Ascending aorta (tissue), 2 donors: ENCODE measurements around the gene PLAGL1. TPM values are rescaled to one million over a fixed set of nuclear protein-coding genes. Genes with fewer than 3 reads are reported as not detected.

ENCODE experiments used
- DNase-seq, 2 donors: peaks; one replicate each; pipeline ENCODE4 v3.0.0-alpha.2; 2019; ENCODE audit warnings: low spot score in 2 of 2
- H3K27ac ChIP-seq, 2 donors: fragments of 200-600 bp; sonication (generic); one replicate each; pipeline ENCODE4 v1.5.1; 2016 to 2017; ENCODE audit warnings: mild to moderate bottlenecking in 1 of 2
- H3K27me3 ChIP-seq: fragments of 200-600 bp; sonication (generic); one replicate; pipeline ENCODE4 v1.5.1; 2017
- H3K36me3 ChIP-seq, 2 donors: fragments of 200-600 bp; sonication (generic); one replicate each; pipeline ENCODE4 v1.5.1; 2016
- H3K4me1 ChIP-seq, 2 donors: fragments of 200-600 bp; sonication (generic); one replicate each; pipeline ENCODE4 v1.5.1; 2016 to 2017; ENCODE audit warnings: mild to moderate bottlenecking in 1 of 2
- H3K4me3 ChIP-seq, 2 donors: fragments of 200-600 bp; sonication (generic); one replicate each; pipeline ENCODE4 v1.5.1; 2016 to 2017; ENCODE audit warnings: mild to moderate bottlenecking in 1 of 2
- H3K9me3 ChIP-seq, 2 donors: fragments of 200-600 bp; sonication (generic); one replicate each; pipeline ENCODE4 v1.5.1; 2016
- CTCF ChIP-seq, 3 experiments: fragments of 200-600 bp in 2 of 3; fragments of 450-650 bp in 1 of 3; sonication (generic) in 2 of 3; IDR thresholded peaks; one replicate each; pipeline ENCODE4 v1.5.1; 2016 to 2019; ENCODE audit warnings: antibody characterized with exemption in 3 of 3, mild to moderate bottlenecking in 1 of 3, moderate library complexity in 1 of 3
- intact Hi-C: fragments of 100-400 bp; cut with DNase I; formaldehyde crosslinking; loops from one replicate; pipeline ENCODE4 v1.15.1; 2023
- total RNA-seq: library from RNA; depleted of rRNA; stranded (reverse); fragments of >200 nt; gene quantifications from one replicate; pipeline ENCODE4 v1.1.0, GENCODE V29; 2016

PLAGL1 gene
- total RNA-seq, 1 donor from 2014 or later, result 86.3 TPM

GRCh38 chr6:143992285-143992684 is 15.8 kb downstream of the PLAGL1 start:
- DNase-seq, result no peak
- H3K27ac ChIP-seq, result no peak overlapping the region
- no peaks in the 10 kb centered on the region for H3K9me3 ChIP-seq
- H3K4me3 ChIP-seq, result no peak overlapping the region
- H3K4me1 ChIP-seq, result no peaks in the 10 kb centered on the region
- TF ChIP-seq CTCF (IDR thresholded peaks at IDR 0.05), result no peak
- intact Hi-C loops, result no loop called here
- no peaks in the 10 kb centered on the region for H3K36me3 ChIP-seq
- no peaks in the 10 kb centered on the region for H3K27me3 ChIP-seq

- Histone ChIP-seq H3K9me3 (no peaks in the 10 kb centered on the region), H3K4me3 (no peak overlapping the region), H3K36me3 (no peaks in the 10 kb centered on the region), H3K27ac (no peak overlapping the region), H3K4me1 (no peaks in the 10 kb centered on the region), H3K27me3 (no peaks in the 10 kb centered on the region)
- DNase-seq, result no peak
- TF ChIP-seq CTCF (IDR thresholded peaks at IDR 0.05), result no peak
- intact Hi-C loops, result no loop called here
These were observed 21.5 kb downstream of the PLAGL1 start for GRCh38 chr6:143986463-143987065.

- Histone ChIP-seq H3K27ac (no peak overlapping the region), H3K36me3 (no peaks in the 10 kb centered on the region), H3K4me1 (no peaks in the 10 kb centered on the region), H3K9me3 (no peaks in the 10 kb centered on the region), H3K4me3 (no peak overlapping the region), H3K27me3 (no peaks in the 10 kb centered on the region)
- TF ChIP-seq CTCF (IDR thresholded peaks at IDR 0.05), result no peak
- no peak for DNase-seq
- intact Hi-C loops, result no loop called here
These were observed 23.4 kb downstream of the PLAGL1 start for GRCh38 chr6:143984666-143985065.

- DNase-seq, result no peak
- Histone ChIP-seq H3K27ac (no peak overlapping the region), H3K27me3 (no peaks in the 10 kb centered on the region), H3K36me3 (no peaks in the 10 kb centered on the region), H3K9me3 (no peaks in the 10 kb centered on the region), H3K4me3 (no peak overlapping the region), H3K4me1 (no peaks in the 10 kb centered on the region)
- intact Hi-C loops, result no loop called here
- TF ChIP-seq CTCF (IDR thresholded peaks at IDR 0.05), result no peak
These were observed 25.1 kb downstream of the PLAGL1 start for GRCh38 chr6:143982968-143983367.

GRCh38 chr6:143980921-143981320 is 27.1 kb downstream of the PLAGL1 start:
- Histone ChIP-seq H3K4me3 (no peak overlapping the region), H3K4me1 (no peaks in the 10 kb centered on the region), H3K27ac (no peak overlapping the region), H3K27me3 (no peaks in the 10 kb centered on the region), H3K36me3 (no peaks in the 10 kb centered on the region), H3K9me3 (no peaks in the 10 kb centered on the region)
- TF ChIP-seq CTCF (IDR thresholded peaks at IDR 0.05), result no peak
- no peak for DNase-seq
- intact Hi-C loops, result no loop called here
